Transverse colon (tissue), 3 donors: ENCODE measurements around the gene MON1A.

ENCODE experiments used
- POLR2A ChIP-seq: fragments of 450-650 bp; IDR thresholded peaks from one replicate; pipeline ENCODE4 v1.6.1; 2016; ENCODE audit warnings: antibody characterized with exemption, mild to moderate bottlenecking, moderate library complexity
- TF ChIP-seq, protein P1 (sequence below), 5 experiments: fragments of 200-600 bp in 3 of 5; fragments of 450-650 bp in 2 of 5; sonication (generic) in 3 of 5; IDR thresholded peaks; 1 replicate in 2 of 5; 2 replicates in 3 of 5; pipeline ENCODE4 v1.5.1; 2016 to 2017; ENCODE audit warnings: antibody characterized with exemption in 5 of 5, inconsistent platforms in 3 of 5, mild to moderate bottlenecking in 2 of 5, moderate library complexity in 1 of 5

GRCh38 chr3:49868862-49869466 is 60.6 kb downstream of the MON1A start:
- TF ChIP-seq, protein P1, sequence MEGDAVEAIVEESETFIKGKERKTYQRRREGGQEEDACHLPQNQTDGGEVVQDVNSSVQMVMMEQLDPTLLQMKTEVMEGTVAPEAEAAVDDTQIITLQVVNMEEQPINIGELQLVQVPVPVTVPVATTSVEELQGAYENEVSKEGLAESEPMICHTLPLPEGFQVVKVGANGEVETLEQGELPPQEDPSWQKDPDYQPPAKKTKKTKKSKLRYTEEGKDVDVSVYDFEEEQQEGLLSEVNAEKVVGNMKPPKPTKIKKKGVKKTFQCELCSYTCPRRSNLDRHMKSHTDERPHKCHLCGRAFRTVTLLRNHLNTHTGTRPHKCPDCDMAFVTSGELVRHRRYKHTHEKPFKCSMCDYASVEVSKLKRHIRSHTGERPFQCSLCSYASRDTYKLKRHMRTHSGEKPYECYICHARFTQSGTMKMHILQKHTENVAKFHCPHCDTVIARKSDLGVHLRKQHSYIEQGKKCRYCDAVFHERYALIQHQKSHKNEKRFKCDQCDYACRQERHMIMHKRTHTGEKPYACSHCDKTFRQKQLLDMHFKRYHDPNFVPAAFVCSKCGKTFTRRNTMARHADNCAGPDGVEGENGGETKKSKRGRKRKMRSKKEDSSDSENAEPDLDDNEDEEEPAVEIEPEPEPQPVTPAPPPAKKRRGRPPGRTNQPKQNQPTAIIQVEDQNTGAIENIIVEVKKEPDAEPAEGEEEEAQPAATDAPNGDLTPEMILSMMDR (IDR thresholded peaks at IDR 0.05) = no peak
- no peak for TF ChIP-seq POLR2A
